ENCODE results near the gene ARMC8.

The ARMC8 gene

GRCh38 chr3:138210528-138210927 is 23.4 kb downstream of the ARMC8 start:
- no peak for TF ChIP-seq CTCF (IDR thresholded peaks at IDR 0.05; ENCODE audit: insufficient read depth, low read depth, low read length, missing control alignments)
- DNase-seq (ENCODE audit: low read depth), result no peak
- H3K4me3 ChIP-seq (ENCODE audit: low read length), result no peak overlapping the region

- no peak for TF ChIP-seq CTCF (IDR thresholded peaks at IDR 0.05; ENCODE audit: insufficient read depth, low read depth, low read length, missing control alignments)
- H3K4me3 ChIP-seq (ENCODE audit: low read length), result no peak overlapping the region
- no peak for DNase-seq (ENCODE audit: low read depth)
Observed at GRCh38 chr3:138213398-138214085, 26.4 kb downstream of the ARMC8 start.

- no peak overlapping the region for H3K4me3 ChIP-seq (ENCODE audit: low read length)
- no peak for TF ChIP-seq CTCF (IDR thresholded peaks at IDR 0.05; ENCODE audit: insufficient read depth, low read depth, low read length, missing control alignments)
- peak; percentile 9 for DNase-seq (ENCODE audit: low read depth)
Observed at GRCh38 chr3:138219255-138219654, 32.2 kb downstream of the ARMC8 start.

- H3K4me3 ChIP-seq (ENCODE audit: low read length), result no peak overlapping the region
- no peak for DNase-seq (ENCODE audit: low read depth)
- no peak for TF ChIP-seq CTCF (IDR thresholded peaks at IDR 0.05; ENCODE audit: insufficient read depth, low read depth, low read length, missing control alignments)
Observed at GRCh38 chr3:138220242-138220641, 33.1 kb downstream of the ARMC8 start.

GRCh38 chr3:138220788-138221187 is 33.7 kb downstream of the ARMC8 start:
- peak; percentile 16 for DNase-seq (ENCODE audit: low read depth)

GRCh38 chr3:138222131-138222941 is 35.2 kb downstream of the ARMC8 start:
- no peak for DNase-seq (ENCODE audit: low read depth)
- H3K4me3 ChIP-seq (ENCODE audit: low read length), result no peak overlapping the region
- no peak for TF ChIP-seq CTCF (IDR thresholded peaks at IDR 0.05; ENCODE audit: insufficient read depth, low read depth, low read length, missing control alignments)

More at GRCh38 chr3:138220788-138221187, 33.7 kb downstream of the ARMC8 start:
- TF ChIP-seq CTCF (IDR thresholded peaks at IDR 0.05; ENCODE audit: insufficient read depth, low read depth, low read length, missing control alignments), result no peak
- H3K4me3 ChIP-seq (ENCODE audit: low read length), result no peak overlapping the region

All from epithelial cell of esophagus (primary cell).